Neuron (in vitro differentiated cells): ENCODE data around the gene RUSF1.
"Not testable (repeated sequence)": the region's sequence is repeated elsewhere in the genome, so short reads cannot be mapped to it uniquely, and the experiment has no call there.

Experiments
- H2AFZ ChIP-seq: one replicate; pipeline ENCODE4 v1.6.1; 2013; ENCODE audit warnings: low read depth, mild to moderate bottlenecking, inconsistent platforms, low read length, moderate library complexity
- H3K27me3 ChIP-seq: one replicate; pipeline ENCODE4 v1.6.1; 2013; ENCODE audit warnings: low read length; ENCODE audit not compliant: insufficient read depth
- H3K36me3 ChIP-seq: one replicate; pipeline ENCODE4 v1.6.1; 2013; ENCODE audit warnings: low read length; ENCODE audit not compliant: insufficient read depth
- H3K4me1 ChIP-seq: one replicate; pipeline ENCODE4 v1.6.1; 2013; ENCODE audit warnings: low read length; ENCODE audit not compliant: insufficient read depth
- H3K4me3 ChIP-seq: 2 replicates; pipeline ENCODE4 v1.5.1; 2013; ENCODE audit warnings: mild to moderate bottlenecking, low read length, moderate library complexity
- H3K9me3 ChIP-seq: one replicate; pipeline ENCODE4 v1.6.1; 2013; ENCODE audit warnings: low read length

Gene RUSF1

DNA sequence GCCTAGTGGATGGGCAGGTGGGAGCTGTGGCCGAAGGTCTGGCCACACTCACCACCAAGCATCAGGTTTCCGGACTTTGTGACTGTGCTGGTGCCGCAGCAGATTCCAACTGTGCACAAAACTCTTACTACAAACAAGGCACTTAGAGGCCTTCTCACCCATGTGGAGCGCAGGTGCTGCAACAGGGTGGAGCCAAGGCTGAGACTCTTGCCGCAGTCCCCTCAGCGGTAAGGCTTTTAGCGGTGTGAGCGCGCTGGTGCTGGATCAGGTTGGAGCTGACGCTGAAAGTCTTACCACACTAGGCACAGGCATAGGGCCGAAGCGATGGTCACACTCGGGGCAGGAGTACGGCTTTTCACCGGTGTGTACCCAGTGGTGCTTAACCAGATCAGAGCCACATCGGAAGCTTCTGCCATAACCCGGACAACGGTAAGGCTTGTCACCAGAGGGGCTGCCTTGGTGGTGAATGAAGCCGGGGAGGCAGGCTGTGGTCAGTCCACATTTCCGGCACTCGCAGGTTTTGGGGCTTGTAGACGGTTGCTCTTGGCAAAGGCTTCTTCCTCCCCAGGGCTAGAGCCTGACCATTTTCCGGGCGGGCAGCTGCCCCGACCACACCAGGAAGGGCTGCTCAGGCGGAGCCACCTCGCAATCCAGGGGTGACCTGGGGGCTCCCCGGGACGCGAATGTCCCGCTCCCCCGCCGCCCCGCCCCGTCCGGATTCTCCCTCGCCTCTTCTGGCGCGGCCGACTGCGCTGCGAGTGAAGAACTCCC lies 49.9 kb downstream of the RUSF1 start:
- Histone ChIP-seq H3K36me3 (peaks cover 22% of the 10 kb centered on the region), H2AFZ (peak overlapping the region; percentile 72), H3K9me3 (no peaks in the 10 kb centered on the region), H3K4me1 (peaks cover 25% of the 10 kb centered on the region), H3K27me3 (no peaks in the 10 kb centered on the region), H3K4me3 (peak overlapping the region; percentile 70)

DNA sequence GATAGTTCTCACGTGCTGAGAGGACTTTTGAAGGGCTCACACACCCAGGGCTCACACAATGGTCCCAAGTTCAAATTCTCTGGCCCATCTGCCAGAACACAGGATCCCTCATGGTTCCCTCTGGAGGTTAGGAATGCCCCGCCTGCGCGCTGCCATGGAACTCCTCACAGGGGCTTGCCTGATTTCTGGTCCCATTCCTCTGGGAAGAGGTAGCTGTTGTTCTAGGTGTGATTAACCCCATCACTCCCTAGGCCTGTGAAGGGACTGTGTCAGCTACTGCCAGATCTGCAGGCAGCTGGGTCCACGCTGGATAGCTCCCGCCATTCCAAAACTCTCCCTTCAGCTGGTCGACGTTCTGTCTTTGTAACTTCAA lies 51.2 kb downstream of the RUSF1 start:
- H3K27me3 ChIP-seq = no peaks in the 10 kb centered on the region
- no peak overlapping the region for H3K4me3 ChIP-seq
- no peak overlapping the region for H2AFZ ChIP-seq
- H3K9me3 ChIP-seq = no peaks in the 10 kb centered on the region
- peaks cover 12% of the 10 kb centered on the region for H3K36me3 ChIP-seq
- peaks cover 34% of the 10 kb centered on the region for H3K4me1 ChIP-seq

DNA sequence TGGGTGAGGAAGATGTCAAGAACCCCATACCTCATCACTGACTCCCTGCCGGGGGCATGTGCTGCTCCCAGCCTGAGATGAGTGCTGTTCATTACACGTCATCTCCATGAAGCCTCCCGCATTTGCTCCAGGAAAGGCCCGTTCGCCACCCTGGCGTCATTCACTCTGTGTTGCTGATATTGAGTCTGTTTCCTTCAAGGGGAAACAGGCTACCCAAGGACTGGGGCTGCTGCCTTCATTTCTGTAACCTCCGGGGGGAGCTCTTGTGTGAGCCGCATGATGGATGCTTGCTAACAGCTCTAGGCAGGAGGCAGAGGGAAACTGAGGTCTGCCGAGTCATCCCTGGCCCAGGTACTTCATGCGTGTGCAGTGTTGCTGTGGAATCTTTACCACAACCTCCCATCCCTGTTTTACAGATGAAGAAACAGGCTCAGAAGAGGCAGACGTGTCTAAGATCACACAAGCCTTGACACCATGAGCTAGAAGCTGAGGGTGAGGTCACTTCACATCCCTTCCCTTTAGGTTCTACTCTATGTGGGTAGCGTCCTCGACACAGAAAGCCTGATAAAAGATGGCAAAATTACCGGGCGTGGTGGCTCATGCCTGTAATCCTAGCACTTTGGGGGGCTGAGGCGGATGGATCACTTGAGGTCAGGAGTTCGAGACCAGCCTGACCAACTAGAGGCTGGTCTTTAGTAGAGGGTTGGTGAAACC lies 52.4 kb downstream of the RUSF1 start:
- peaks cover 32% of the 10 kb centered on the region for H3K4me1 ChIP-seq
- no peak overlapping the region for H2AFZ ChIP-seq
- peaks cover 7% of the 10 kb centered on the region for H3K36me3 ChIP-seq
- H3K4me3 ChIP-seq = no peak overlapping the region
- no peaks in the 10 kb centered on the region for H3K9me3 ChIP-seq
- H3K27me3 ChIP-seq = no peaks in the 10 kb centered on the region

- H3K9me3 ChIP-seq = no peaks in the 10 kb centered on the region
- H3K27me3 ChIP-seq = no peaks in the 10 kb centered on the region
- H3K4me1 ChIP-seq = peaks cover 26% of the 10 kb centered on the region
- H2AFZ ChIP-seq = no peak overlapping the region
- peaks cover 7% of the 10 kb centered on the region for H3K36me3 ChIP-seq
- no peak overlapping the region for H3K4me3 ChIP-seq
Observed at GRCh38 chr16:31453255-31454204, 54.7 kb downstream of the RUSF1 start.

DNA sequence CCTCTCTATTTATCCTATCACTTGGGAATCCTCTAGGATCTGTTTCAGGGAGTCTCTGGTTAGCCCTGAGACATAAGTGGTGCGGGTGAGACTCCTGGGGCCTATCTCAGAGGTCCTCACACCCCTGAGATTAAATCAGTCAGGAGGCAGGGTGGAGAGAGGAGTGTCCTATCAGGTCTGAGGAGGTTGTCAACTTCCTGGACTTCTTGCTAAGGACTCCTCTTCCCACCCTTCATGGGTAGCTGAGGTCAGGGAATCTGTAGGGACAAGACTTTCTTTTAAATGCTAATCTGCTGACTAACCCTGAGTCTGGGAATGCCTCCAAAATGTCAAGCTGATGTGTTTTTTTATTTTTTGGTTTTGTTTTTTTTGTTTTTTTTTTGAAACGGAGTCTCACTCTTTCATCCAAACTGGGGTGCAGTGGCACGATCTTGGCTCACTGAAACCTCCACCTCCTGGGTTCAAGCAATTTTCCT lies 55.5 kb downstream of the RUSF1 start:
- H3K4me1 ChIP-seq = peaks cover 17% of the 10 kb centered on the region
- H3K9me3 ChIP-seq = no peaks in the 10 kb centered on the region
- no peak overlapping the region for H2AFZ ChIP-seq
- H3K36me3 ChIP-seq = peaks cover 7% of the 10 kb centered on the region
- no peak overlapping the region for H3K4me3 ChIP-seq
- H3K27me3 ChIP-seq = no peaks in the 10 kb centered on the region

GRCh38 chr16:31451681-31452351 lies 56.4 kb downstream of the RUSF1 start:
- Histone ChIP-seq H3K4me3 (no peak overlapping the region), H3K4me1 (peaks cover 15% of the 10 kb centered on the region), H3K36me3 (peaks cover 4% of the 10 kb centered on the region), H3K9me3 (no peaks in the 10 kb centered on the region), H3K27me3 (no peaks in the 10 kb centered on the region), H2AFZ (no peak overlapping the region)

GRCh38 chr16:31451201-31451600 lies 57.0 kb downstream of the RUSF1 start:
- Histone ChIP-seq H3K4me1 (peaks cover 15% of the 10 kb centered on the region), H3K27me3 (no peaks in the 10 kb centered on the region), H3K9me3 (no peaks in the 10 kb centered on the region), H3K4me3 (no peak overlapping the region), H2AFZ (no peak overlapping the region), H3K36me3 (no peaks in the 10 kb centered on the region)

- not testable (repeated sequence) for H3K36me3 ChIP-seq, H3K4me3 ChIP-seq, H3K4me1 ChIP-seq, H3K9me3 ChIP-seq, H3K27me3 ChIP-seq, H2AFZ ChIP-seq
Observed at GRCh38 chr16:31445931-31446330, 62.3 kb downstream of the RUSF1 start.

DNA sequence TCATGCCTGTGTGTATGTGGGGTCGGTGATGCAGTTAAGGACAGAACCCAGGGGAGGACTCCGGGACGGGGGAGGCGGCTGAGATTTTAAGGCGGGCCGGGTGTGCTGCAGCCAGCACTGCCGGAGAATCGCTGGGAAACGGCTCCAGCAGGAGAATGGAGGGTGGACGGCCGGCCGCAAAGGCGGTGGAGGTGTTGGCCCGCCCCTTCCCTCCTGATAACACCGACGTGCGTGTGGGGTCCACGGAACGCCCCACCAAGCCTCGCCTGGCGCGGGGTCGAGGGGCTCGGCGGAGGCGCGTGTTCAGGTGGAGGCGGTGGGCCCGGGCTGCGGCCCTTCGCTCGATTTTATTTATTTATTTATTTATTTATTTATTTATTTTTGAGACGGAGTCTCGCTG lies 66.2 kb downstream of the RUSF1 start:
- Histone ChIP-seq H3K9me3 (no peaks in the 10 kb centered on the region), H3K36me3 (no peaks in the 10 kb centered on the region), H3K4me3 (peak overlapping the region; percentile 63), H2AFZ (no peak overlapping the region), H3K27me3 (no peaks in the 10 kb centered on the region), H3K4me1 (no peaks in the 10 kb centered on the region)

DNA sequence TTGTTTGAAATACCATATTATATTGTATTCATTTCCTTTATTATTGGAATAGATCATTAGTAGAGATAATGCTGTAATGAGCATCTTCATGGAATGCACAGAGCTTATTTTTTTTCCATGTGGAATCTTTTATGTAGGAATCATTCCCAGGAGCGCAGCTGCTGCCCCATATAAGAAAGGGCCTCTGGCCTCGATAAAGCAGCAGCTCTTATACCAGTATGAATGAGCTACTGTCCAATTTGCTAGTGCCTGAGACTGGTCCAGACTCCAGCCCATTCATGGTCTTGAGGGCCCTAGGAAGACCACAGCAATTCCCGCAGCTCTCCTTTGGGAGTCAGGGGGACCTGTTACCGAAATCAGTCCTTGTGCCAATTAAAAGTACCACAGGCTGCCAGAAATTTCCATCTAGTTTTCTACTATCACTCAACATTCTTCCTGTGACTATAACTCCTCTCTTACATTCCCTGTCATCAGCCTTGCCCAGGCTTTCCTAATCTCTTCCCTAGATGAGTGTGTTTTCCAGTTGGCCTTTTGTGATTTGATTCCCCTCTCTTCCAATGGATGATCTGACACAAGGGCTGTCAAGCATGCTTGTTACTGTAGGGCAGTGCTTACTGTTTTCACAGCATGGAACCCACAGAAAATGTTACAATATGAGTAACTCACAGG lies 67.5 kb downstream of the RUSF1 start:
- no peak overlapping the region for H2AFZ ChIP-seq
- H3K9me3 ChIP-seq = no peaks in the 10 kb centered on the region
- H3K27me3 ChIP-seq = no peaks in the 10 kb centered on the region
- no peaks in the 10 kb centered on the region for H3K4me1 ChIP-seq
- H3K36me3 ChIP-seq = no peaks in the 10 kb centered on the region
- H3K4me3 ChIP-seq = no peak overlapping the region

DNA sequence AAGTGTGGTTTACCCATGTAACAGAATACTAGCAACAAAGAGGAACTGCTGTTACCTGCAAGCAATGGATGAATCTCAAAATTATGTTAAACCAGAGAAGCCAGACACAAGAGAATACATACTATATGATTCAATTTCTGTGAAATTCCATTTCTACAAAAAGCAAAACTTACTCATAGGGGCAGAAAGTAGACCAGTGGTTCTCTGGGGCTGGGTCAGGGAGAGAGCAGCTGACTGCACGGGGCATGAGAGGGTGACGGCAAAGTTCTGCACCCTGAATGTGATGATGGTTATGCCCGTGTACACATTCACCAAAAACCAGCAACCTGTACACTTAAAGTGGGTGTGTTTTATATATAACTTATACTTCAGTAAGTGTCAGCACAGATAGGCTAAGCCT lies 68.7 kb downstream of the RUSF1 start:
- H3K36me3 ChIP-seq = no peaks in the 10 kb centered on the region
- H2AFZ ChIP-seq = no peak overlapping the region

More for the DNA sequence above, 68.7 kb downstream of the RUSF1 start:
- no peak overlapping the region for H3K4me3 ChIP-seq
- no peaks in the 10 kb centered on the region for H3K4me1 ChIP-seq
- H3K9me3 ChIP-seq = no peaks in the 10 kb centered on the region
- no peaks in the 10 kb centered on the region for H3K27me3 ChIP-seq
